ENCODE measurements around the gene CAV2.
"Not testable (repeated sequence)": the region's sequence is repeated elsewhere in the genome, so short reads cannot be mapped to it uniquely, and the experiment has no call there.

- not testable (repeated sequence) for TF ChIP-seq CTCF, POLR2A (IDR thresholded peaks at IDR 0.05)
Measured at GRCh38 chr7:116484389-116484788, 15.1 kb upstream of the CAV2 start.

All from testis (tissue), 2 donors.